H4 (cell line): ENCODE data around the gene PKP1. TPM values are rescaled to one million over a fixed set of nuclear protein-coding genes. Genes with fewer than 3 reads are reported as not detected.
A peak's percentile ranks its signal among the peaks of the same experiment; 100 is the strongest.

Experiments used
- DNase-seq: peaks from one replicate; pipeline ENCODE4 v3.0.0-alpha.2; 2015; ENCODE audit warnings: low spot score
- total RNA-seq: library from RNA; depleted of rRNA; stranded (reverse); fragments of >200 nt; shearing (Covaris generic); gene quantifications from 2 replicates; pipeline ENCODE4 v1.2.3, GENCODE V29; 2014

Gene PKP1
- total RNA-seq, 1 experiment from 2014 or later = not detected

DNA sequence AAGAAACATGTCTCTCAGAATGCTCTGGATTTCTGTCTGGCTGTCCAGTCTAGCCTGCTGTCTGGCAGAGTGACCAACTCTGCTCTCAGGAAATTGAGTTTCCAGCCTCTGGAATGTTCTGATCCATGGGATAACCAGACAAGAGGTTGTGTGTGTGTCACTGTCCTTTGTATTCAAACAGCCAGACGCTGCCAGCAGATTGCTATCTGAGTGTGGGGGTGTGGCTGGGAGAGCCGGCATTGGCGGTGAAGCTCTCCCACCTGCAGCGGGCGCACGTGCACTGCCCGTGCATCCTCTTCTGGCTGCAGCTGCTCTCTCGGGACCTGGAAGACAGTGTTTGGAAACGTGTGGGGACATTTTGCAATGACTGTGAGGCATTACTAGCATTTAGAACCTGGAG is 26.1 kb downstream of the PKP1 start:
- peak; percentile 53 for DNase-seq

DNA sequence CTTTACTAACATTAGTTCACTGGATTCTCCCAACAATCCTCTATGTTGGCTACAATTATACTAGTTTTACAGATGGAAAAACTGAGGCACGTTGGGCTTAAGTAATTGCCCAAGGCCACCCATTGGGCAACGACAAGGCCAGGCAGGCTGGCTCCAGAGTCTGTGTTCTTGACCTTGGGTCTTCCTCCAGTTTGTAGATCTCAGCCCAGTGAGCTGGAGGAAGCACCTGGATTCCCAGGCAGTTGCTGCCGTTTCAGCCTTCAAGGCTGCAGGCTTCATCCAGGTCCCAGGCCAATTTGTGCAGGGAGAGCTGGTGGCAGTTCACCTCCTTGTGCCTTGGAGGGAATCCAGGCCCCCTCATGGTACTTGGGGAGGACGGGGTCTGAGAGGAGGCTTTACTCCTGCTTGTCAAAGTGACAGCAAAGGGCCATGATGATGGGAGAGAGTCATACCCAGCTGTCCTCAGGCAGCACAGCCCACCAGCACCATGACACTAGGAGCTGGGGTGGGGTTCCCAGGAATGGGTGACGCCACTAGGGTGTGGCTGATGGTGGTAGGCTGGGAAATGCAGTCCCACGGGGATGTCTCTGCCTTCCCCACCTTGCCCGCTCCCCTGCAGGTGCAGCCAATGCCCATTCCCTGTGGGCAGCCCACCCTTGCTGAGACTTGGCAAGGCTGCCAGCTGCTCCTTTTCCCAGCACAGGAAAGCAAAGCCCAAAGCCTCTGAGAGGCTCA is 27.1 kb downstream of the PKP1 start:
- DNase-seq = no peak

- peak; percentile 54 for DNase-seq
Measured at GRCh38 chr1:201310986-201311355, 27.7 kb downstream of the PKP1 start.

- DNase-seq = no peak
Measured at GRCh38 chr1:201311356-201312011, 28.2 kb downstream of the PKP1 start.

- DNase-seq = no peak
Measured at GRCh38 chr1:201312298-201312697, 29.0 kb downstream of the PKP1 start.

DNA sequence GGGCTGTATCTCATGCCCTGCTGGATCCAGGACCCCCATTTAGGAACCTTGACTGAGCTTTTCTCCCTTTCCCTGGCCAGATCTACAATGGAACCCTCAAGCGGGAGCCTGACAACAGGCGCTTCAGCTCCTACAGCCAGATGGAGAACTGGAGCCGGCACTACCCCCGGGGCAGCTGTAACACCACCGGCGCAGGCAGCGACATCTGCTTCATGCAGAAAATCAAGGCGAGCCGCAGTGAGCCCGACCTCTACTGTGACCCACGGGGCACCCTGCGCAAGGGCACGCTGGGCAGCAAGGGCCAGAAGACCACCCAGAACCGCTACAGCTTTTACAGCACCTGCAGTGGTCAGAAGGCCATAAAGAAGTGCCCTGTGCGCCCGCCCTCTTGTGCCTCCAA is 29.8 kb downstream of the PKP1 start:
- no peak for DNase-seq

GRCh38 chr1:201316556-201316955 is 33.2 kb downstream of the PKP1 start:
- no peak for DNase-seq

- no peak for DNase-seq
Measured at GRCh38 chr1:201317551-201317950, 34.2 kb downstream of the PKP1 start.

DNA sequence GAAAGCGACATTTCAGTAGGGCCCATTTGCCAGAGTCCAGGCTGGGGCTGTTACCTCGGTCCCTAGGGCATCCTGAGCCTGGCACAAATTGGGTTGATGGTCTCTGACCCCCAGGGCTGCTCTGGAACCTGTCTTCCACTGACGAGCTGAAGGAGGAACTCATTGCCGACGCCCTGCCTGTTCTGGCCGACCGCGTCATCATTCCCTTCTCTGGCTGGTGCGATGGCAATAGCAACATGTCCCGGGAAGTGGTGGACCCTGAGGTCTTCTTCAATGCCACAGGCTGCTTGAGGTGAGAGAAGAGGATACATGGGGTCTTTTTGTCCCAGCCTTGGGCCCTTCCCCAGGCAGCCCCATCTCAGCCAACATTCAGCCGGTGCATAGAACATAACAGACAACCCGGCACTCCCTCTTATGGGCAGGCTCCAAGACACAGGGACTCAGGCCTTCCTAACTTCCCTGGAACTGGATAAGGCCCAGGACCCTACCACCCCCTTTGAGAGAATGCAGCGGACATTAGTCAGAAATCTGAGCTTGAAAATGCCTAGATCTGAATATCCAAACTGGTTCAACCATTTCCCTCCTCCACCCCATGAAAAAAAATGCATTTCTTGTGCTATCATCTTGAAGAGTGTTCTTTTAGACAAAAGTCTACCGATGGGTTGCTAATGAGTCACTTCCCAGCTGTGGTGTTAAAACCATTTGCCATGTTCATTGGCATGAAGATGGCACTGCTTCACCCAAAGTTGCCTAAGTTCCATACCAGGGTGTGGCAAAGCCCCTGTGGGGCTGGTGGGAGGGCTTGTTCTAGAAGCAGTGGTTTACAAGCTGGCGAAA is 35.4 kb downstream of the PKP1 start:
- DNase-seq = no peak

GRCh38 chr1:201319631-201320030 is 36.3 kb downstream of the PKP1 start:
- no peak for DNase-seq

- no peak for DNase-seq
Measured at GRCh38 chr1:201320168-201320788, 37.0 kb downstream of the PKP1 start.

- DNase-seq = no peak
Measured at GRCh38 chr1:201321826-201322390, 38.6 kb downstream of the PKP1 start.

DNA sequence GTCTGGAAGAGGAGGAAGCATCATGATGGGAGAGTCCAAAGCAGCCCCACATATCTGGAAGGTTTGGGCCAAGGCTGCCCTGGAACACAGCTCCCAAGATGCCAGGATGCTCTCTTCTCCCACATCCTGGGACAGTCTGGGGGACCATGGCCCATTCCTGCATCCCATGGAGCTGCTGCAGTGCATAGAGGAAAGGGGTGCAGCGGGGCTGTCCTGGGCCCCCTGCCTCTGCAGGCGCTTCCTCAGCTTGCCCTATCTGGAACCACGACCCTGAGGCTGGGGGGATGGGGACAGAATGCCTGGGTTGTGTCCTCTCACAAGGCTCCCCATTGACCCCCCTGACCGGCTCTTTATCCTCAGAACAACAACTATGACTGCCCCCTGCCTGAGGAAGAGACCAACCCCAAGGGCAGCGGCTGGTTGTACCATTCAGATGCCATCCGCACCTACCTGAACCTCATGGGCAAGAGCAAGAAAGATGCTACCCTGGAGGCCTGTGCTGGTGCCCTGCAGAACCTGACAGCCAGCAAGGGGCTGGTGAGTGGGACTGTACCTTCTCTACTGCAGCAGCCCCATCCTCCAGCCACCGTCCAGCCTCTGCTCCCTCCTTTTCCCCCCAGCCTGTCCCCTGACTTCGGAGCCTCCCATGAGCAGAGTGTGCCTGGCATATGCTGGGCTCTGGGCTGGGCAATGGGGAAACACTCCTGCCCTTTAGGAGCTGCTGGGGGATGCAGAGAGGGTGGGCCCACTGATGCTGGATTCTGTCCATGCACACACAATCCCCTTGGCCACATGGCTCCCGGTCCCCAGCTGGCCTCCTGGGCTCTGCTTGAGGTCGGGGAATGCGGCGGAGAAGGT is 39.6 kb downstream of the PKP1 start:
- DNase-seq = no peak

DNA sequence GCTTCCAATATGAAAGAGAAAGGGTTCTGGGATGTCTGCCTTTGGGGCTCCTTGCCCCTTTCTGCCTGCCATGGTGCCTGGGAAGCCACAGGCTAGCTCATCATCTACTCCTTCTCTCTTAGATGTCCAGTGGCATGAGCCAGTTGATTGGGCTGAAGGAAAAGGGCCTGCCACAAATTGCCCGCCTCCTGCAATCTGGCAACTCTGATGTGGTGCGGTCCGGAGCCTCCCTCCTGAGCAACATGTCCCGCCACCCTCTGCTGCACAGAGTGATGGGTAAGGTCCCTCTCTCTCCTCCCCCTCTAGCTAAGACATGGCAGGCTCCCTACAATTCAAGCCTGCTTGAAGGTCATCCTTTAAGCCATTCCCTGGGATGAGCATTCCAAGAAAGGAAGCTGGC is 41.0 kb downstream of the PKP1 start:
- DNase-seq = no peak

- no peak for DNase-seq
Measured at GRCh38 chr1:201324821-201325677, 41.7 kb downstream of the PKP1 start.

DNA sequence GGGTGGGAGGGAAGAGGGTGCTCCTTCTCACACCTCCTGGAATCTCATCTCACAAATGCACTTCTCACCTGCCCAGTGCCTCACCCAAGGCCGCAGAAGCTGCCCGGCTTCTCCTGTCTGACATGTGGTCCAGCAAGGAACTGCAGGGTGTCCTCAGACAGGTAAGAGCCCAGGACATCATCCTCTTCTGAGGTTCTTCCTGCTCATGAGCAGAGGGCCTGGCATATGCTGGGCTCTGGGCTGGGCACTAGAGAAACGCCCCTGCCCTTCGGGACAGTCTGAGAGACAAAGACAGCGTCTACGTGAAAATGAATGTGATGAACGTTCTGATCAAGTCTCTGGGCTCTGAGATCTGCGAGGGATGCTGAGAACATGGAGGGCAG is 42.4 kb downstream of the PKP1 start:
- DNase-seq = no peak

DNA sequence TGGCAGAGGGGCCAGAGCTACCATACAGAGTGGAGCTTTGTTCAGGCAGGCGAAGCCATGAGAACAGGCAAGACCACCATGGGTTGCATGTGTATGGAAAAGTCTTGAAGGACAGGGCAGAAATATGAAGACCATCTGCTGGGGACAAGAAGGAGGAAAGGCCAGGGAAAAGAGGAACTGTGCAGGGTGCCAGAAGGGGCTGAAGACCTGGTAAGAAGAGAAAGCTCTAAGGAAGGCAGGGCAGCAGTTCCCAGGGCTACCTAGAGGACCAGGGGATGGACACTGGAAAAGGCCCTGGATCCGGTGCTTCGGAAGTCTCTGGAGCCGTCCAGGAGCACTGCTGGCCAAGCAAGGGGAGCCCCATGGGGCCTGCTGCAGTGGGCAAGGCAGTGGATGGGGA is 43.4 kb downstream of the PKP1 start:
- DNase-seq = no peak

GRCh38 chr1:201327687-201328240 is 44.5 kb downstream of the PKP1 start:
- DNase-seq = no peak

- no peak for DNase-seq
Measured at GRCh38 chr1:201328576-201328975, 45.3 kb downstream of the PKP1 start.

DNA sequence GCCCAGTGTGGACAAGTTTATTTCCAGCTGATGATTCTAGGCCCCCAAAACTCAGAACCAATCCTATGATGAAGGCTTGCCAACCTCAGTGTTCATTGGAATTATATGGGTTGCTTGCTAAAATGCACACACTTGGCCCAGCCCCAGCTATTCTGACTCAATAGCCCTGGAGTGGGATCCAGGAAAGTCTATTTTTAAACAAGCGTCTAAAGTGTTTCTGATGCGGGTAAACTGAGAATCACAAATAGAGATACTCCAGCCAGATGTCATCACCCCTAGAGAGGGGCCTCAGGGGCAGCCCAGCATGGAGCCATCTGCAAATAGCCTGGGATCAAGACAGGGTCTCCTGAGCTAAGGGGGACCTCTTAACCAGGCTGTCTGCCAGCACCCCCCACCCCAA is 46.0 kb downstream of the PKP1 start:
- DNase-seq = no peak
